Measurements from ENCODE around the gene SPATS2. TPM values are rescaled to one million over a fixed set of nuclear protein-coding genes. Genes with fewer than 3 reads are reported as not detected.

SPATS2 gene
- total and polyA plus RNA-seq, 2 donors (not counting 1 experiment from before 2014, with no cell fraction given) = 11.3 to 21.5 TPM

DNA sequence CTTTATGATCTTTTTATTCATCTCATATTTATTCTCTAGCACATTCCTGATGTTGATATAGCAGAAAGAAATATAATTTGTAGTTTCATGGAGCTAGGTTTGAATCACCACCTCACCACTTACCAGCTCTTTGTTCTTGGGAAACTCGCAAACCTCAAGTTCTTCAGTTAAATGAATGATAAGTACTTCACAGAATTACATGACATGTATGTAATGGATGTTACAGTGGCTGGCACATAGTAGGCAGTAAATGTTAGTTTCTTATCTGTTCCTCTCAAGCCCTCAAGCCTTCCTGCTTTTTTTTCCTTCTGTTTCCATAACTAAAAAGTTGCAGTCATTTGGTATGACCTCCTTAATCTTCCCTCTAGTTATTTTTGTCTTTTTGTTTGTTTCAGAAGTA, 54.9 kb downstream of the SPATS2 start:
- no CpG with 5 or more reads among the region's 1 CpG for WGBS (ENCODE audit: insufficient coverage)
- intact Hi-C loops (cut with micrococcal nuclease) = no loop called here
- Histone ChIP-seq H4K20me1 (ENCODE audit: control insufficient read depth, insufficient read depth, low read length, poor library complexity, severe bottlenecking) (no peaks in the 10 kb centered on the region), H2AFZ (ENCODE audit: insufficient read depth, low read depth, low read length, poor library complexity, severe bottlenecking) (no peak overlapping the region), H3K4me1 (ENCODE audit: control insufficient read depth in 2 of 2, insufficient read depth in 2 of 2, low read length in 2 of 2) (no peaks in the 10 kb centered on the region), H3K79me2 (ENCODE audit: control insufficient read depth, insufficient read depth, low read length) (peaks cover 2% of the 10 kb centered on the region), H3K9ac (ENCODE audit: low read length) (no peak overlapping the region), H3K27me3 (replicated peaks in 1 of 4; ENCODE audit: control extremely low read depth in 1 of 4, control insufficient read depth in 3 of 4, insufficient read depth in 4 of 4, low read length in 3 of 4) (no peaks in the 10 kb centered on the region), H3K36me3 (replicated peaks in 1 of 2; ENCODE audit: control extremely low read depth in 1 of 2, control insufficient read depth in 1 of 2, extremely low read depth in 1 of 2, insufficient read depth in 2 of 2, low read length in 1 of 2) (no peaks in the 10 kb centered on the region), H3K9me3 (ENCODE audit: control extremely low read depth in 1 of 3, control insufficient read depth in 2 of 3, insufficient read depth in 1 of 3, low read length in 2 of 3) (peaks cover 0 to 2% (median 0%) of the 10 kb centered on the region in 3 donors), H3K4me2 (replicated peaks; ENCODE audit: low read depth, low read length, poor library complexity, severe bottlenecking) (no peak overlapping the region), H3K4me3 (ENCODE audit: control extremely low read depth in 1 of 5, extremely low read depth in 1 of 5, insufficient read depth in 1 of 5, low read depth in 2 of 5, low read length in 4 of 5) (no peak overlapping the region), H3K27ac (ENCODE audit: low read length in 2 of 2) (no peak overlapping the region)
- no peak for DNase-seq
- Mint-ChIP-seq H3K27me3 (no peaks in the 10 kb centered on the region), H3K4me3 (no peak overlapping the region), H3K9me3 (ENCODE audit: insufficient read depth) (no peaks in the 10 kb centered on the region), H3K4me1 (no peaks in the 10 kb centered on the region), H3K27ac (no peak overlapping the region)
- no peak for TF ChIP-seq EZH2 (IDR thresholded peaks at IDR 0.05; ENCODE audit: borderline replicate concordance, insufficient read depth, low read depth, low read length, poor library complexity, severe bottlenecking)
- TF ChIP-seq, protein P1, sequence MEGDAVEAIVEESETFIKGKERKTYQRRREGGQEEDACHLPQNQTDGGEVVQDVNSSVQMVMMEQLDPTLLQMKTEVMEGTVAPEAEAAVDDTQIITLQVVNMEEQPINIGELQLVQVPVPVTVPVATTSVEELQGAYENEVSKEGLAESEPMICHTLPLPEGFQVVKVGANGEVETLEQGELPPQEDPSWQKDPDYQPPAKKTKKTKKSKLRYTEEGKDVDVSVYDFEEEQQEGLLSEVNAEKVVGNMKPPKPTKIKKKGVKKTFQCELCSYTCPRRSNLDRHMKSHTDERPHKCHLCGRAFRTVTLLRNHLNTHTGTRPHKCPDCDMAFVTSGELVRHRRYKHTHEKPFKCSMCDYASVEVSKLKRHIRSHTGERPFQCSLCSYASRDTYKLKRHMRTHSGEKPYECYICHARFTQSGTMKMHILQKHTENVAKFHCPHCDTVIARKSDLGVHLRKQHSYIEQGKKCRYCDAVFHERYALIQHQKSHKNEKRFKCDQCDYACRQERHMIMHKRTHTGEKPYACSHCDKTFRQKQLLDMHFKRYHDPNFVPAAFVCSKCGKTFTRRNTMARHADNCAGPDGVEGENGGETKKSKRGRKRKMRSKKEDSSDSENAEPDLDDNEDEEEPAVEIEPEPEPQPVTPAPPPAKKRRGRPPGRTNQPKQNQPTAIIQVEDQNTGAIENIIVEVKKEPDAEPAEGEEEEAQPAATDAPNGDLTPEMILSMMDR (IDR thresholded peaks at IDR 0.05) = no peak
- POLR2A ChIA-PET = no interaction called here
- no peak for ATAC-seq (ENCODE audit: low read depth)
- CTCF ChIA-PET = interaction anchor here (1.0 kb wide), 1 partner anchor 52 kb away, joined by 3 read pairs; no protein-coding TSS in a partner anchor

DNA sequence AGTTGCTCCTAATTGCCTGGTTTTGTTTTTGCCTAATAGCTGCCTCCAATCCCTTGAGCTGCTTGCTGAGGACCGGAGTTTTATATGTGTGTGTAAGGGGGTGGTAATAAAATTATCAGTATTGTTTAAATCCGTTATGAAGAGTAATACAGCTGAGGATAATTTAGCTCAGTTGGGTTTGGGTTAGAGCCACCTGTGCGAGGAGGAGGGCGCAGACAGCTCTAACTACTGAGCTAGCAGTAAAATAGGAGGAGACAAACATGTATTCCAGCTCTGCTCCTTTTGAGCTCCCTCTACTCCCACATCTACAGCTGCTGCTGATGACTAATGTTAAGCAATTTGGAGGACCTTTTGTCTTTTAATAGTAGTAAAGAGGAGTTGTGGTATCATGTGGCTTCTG, 61.5 kb downstream of the SPATS2 start:
- Histone ChIP-seq H3K4me2 (replicated peaks; ENCODE audit: low read depth, low read length, poor library complexity, severe bottlenecking) (peak overlapping the region; percentile 70), H3K4me1 (ENCODE audit: control insufficient read depth in 2 of 2, insufficient read depth in 2 of 2, low read length in 2 of 2) (peaks cover 5 to 9% of the 10 kb centered on the region in 2 donors), H2AFZ (ENCODE audit: insufficient read depth, low read depth, low read length, poor library complexity, severe bottlenecking) (peak overlapping the region; percentile 83), H3K4me3 (ENCODE audit: control extremely low read depth in 1 of 5, extremely low read depth in 1 of 5, insufficient read depth in 1 of 5, low read depth in 2 of 5, low read length in 4 of 5) (peak overlapping the region in 2 of 5 experiments; percentile 8 to 42), H3K9me3 (ENCODE audit: control extremely low read depth in 1 of 3, control insufficient read depth in 2 of 3, insufficient read depth in 1 of 3, low read length in 2 of 3) (peaks cover 0 to 2% (median 0%) of the 10 kb centered on the region in 3 donors), H3K9ac (ENCODE audit: low read length) (peak overlapping the region; percentile 53), H3K36me3 (replicated peaks in 1 of 2; ENCODE audit: control extremely low read depth in 1 of 2, control insufficient read depth in 1 of 2, extremely low read depth in 1 of 2, insufficient read depth in 2 of 2, low read length in 1 of 2) (no peaks in the 10 kb centered on the region), H3K79me2 (ENCODE audit: control insufficient read depth, insufficient read depth, low read length) (peaks cover 5% of the 10 kb centered on the region), H4K20me1 (ENCODE audit: control insufficient read depth, insufficient read depth, low read length, poor library complexity, severe bottlenecking) (no peaks in the 10 kb centered on the region), H3K27me3 (replicated peaks in 1 of 4; ENCODE audit: control extremely low read depth in 1 of 4, control insufficient read depth in 3 of 4, insufficient read depth in 4 of 4, low read length in 3 of 4) (no peaks in the 10 kb centered on the region), H3K27ac (ENCODE audit: low read length in 2 of 2) (peak overlapping the region; percentile 62 to 82)
- no peaks in the 10 kb centered on the region for H3K27me3 Mint-ChIP-seq
- peak overlapping the region; percentile 52 for H3K4me3 Mint-ChIP-seq
- no peaks in the 10 kb centered on the region for H3K9me3 Mint-ChIP-seq (ENCODE audit: insufficient read depth)
- TF ChIP-seq EZH2 (IDR thresholded peaks at IDR 0.05; ENCODE audit: borderline replicate concordance, insufficient read depth, low read depth, low read length, poor library complexity, severe bottlenecking) = no peak
- TF ChIP-seq, protein P1 (IDR thresholded peaks at IDR 0.05) = no peak
- H3K4me1 Mint-ChIP-seq = peaks cover 23% of the 10 kb centered on the region
- peak; percentile 44 for DNase-seq
- H3K27ac Mint-ChIP-seq = peak overlapping the region; percentile 76
- CTCF ChIA-PET = interaction anchor here (1.0 to 1.7 kb wide), 6 partner anchors 9 to 72 kb away, joined by 3 to 9 read pairs (median 4); partner anchors contain the start of gene SPATS2
- no peak for ATAC-seq (ENCODE audit: low read depth)
- intact Hi-C loops (cut with micrococcal nuclease) = loop anchor here (5.0 kb wide), 1 partner anchor 61 kb away; the partner anchor contains the start of gene SPATS2
- 100% methylated on average over 1 of the region's 4 CpGs for WGBS (ENCODE audit: insufficient coverage)
- POLR2A ChIA-PET = interaction anchor here (1.1 kb wide), 1 partner anchor 62 kb away, joined by 3 read pairs; the partner anchor contains the start of gene SPATS2
